Activated naive CD4-positive, alpha-beta T cell treated with anti-CD3 and anti-CD28 coated beads, Interleukin-2, amount 10 ng/mL, durations not matched to agents 7 days and 5 days (primary cell): ENCODE measurements around the gene ARHGEF4.

Experiments
- CTCF ChIA-PET: fragments of 350-600 bp; sonication (Branson Sonifier 250); formaldehyde crosslinking; loops from one replicate; lab custom pipeline; 2021; ENCODE audit warnings: antibody characterized with exemption; lab: Charles Lee
- DNase-seq: peaks from one replicate; pipeline ENCODE4 v3.0.0-alpha.2; 2020
- H3K27ac Mint-ChIP-seq: one replicate; pipeline ENCODE4 v1.8.0; 2021; ENCODE audit warnings: mild to moderate bottlenecking, moderate library complexity, mixed read lengths
- H3K27me3 Mint-ChIP-seq: one replicate; pipeline ENCODE4 v1.8.0; 2021; ENCODE audit warnings: mild to moderate bottlenecking, mixed read lengths
- H3K36me3 Mint-ChIP-seq: one replicate; pipeline ENCODE4 v1.8.0; 2021; ENCODE audit warnings: mixed read lengths
- H3K4me1 Mint-ChIP-seq: one replicate; pipeline ENCODE4 v1.8.0; 2021; ENCODE audit warnings: mixed read lengths
- H3K4me3 Mint-ChIP-seq: one replicate; pipeline ENCODE4 v1.8.0; 2021; ENCODE audit warnings: mild to moderate bottlenecking, moderate library complexity, mixed read lengths
- H3K9me3 Mint-ChIP-seq: one replicate; pipeline ENCODE4 v1.8.0; 2021; ENCODE audit warnings: mixed read lengths

Gene ARHGEF4, protein sequence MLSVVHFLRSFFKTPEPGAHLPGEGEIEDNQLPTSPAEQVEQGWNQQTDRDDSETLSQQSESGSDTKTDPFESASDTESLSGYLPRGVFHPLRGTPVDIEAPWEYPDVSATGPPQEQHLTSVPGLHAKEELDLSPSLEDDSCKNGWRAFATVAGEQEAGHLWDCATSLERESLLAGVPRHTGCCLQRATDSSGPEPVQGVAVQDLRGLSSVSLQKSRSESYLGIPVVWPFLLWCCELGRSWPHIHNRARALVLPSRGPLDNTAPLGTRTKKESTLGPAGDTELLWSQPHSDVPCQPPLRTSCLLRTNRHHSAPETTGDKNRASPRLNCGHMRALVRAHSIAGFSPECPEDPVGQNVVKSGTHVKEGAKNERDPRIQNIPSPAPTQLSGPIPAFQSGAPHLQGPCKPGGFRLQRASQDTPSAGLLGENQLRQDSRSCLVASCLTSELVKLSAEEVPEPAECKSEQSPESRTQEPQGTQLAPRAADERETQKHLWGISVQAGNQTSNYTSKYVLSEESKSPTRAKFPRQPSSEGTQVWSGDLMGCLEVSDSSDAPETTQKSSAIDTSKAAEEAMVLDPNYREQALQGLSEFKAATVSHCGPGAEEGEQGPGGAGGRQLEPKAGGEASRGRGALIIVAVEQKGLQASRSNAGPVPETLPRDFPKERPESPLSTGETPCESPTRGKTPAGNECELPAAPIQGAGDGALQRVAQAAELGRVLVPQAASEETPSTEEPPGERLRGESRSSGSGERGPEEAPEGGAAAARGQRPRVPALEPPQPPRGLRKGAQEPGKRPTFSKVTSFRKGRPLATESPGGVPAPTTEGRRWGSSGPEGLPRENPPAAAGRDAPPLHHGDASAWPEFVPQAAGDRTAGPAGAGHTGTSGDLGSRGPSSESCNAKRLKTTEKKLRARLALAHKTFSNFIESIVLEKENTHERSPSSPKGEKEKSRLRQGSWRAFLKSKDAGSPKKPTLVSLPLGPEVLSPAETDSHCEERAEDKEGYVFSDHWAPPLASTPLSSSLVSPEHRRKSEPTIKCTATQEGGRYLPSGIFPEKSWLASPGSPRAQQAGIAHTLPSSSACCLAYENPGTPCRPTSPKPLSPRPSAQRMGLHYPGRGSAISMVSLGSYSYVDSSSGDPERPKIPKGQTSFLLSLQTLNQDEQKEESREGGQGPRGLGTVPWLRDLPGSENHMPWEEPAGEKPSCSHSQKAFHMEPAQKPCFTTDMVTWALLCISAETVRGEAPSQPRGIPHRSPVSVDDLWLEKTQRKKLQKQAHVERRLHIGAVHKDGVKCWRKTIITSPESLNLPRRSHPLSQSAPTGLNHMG (N-terminal part only)

DNA sequence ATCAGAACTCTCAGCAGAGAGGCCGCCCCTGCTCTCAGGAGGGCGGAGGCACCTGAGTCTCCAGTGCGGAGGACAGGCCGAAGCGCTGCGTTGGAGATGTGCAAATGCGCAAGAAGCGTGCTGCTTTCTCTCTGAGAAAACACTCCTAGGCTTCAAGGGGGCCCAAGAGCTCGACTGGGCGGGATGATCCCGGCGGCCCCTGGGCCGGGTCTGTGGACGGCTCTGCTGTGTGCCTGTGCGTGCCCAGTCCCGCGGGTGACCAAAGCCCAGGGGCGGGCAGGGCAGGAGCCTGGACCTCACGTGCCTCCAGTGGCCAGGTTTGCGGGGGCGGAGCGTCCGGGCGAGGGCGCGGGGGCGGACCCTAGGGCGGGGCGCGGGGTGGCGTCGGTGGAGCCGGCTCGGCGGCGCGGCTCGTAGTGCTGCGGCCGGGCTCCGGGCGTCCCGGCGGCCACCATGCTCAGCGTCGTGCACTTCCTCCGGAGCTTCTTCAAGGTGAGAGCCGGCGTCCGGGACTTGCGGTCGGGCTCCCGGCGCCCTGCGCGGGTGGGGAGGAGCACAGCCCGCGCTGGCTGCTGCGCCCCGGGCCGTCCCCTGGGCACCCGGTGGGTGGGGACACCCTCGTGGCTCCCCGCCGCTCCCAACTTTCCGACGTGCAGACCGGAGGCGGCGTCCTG, at the start of gene ARHGEF4:
ARHGEF4 (plus strand) TSS at position 414 of the 674 bp plus-strand sequence; CDS start at position 454, 40 bp downstream.
- Mint-ChIP-seq H3K4me3 (peak within 1 kb of the TSS; percentile 23), H3K36me3 (no peaks in the 10 kb centered on the region), H3K4me1 (no peaks in the 10 kb centered on the region), H3K27ac (no peak within 1 kb of the TSS), H3K27me3 (peaks cover 93% of the 10 kb centered on the region), H3K9me3 (no peaks in the 10 kb centered on the region)
- peak; percentile 50 for DNase-seq
- CTCF ChIA-PET: interaction anchor here (0.8 to 1.4 kb wide), 2 partner anchors 37 to 39 kb away, joined by 3 to 6 read pairs; no protein-coding TSS in a partner anchor

DNA sequence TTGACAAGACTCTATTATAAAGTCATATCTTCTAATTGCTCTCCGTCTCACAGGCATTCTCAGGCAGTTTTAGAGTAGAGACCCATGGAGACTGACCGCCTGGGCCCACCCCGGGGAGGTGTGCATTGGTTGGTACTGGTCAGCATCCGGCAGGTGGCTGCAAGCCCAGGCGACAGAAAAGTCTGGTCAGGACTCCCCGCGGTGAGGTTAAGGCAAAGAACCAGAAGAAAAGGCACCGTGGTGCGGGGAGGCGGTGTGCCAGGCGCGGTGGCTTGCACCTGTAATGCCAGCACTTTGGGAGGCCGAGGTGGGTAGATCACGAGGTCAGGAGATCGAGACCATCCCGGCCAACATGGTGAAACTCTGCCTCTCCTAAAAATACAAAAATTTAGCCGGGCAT, 48.9 kb upstream of the ARHGEF4 start:
- Mint-ChIP-seq H3K27me3 (peaks cover 11% of the 10 kb centered on the region), H3K4me3 (no peak overlapping the region), H3K4me1 (no peaks in the 10 kb centered on the region), H3K9me3 (no peaks in the 10 kb centered on the region), H3K36me3 (no peaks in the 10 kb centered on the region), H3K27ac (no peak overlapping the region)
- no peak for DNase-seq
- CTCF ChIA-PET: no interaction called here

DNA sequence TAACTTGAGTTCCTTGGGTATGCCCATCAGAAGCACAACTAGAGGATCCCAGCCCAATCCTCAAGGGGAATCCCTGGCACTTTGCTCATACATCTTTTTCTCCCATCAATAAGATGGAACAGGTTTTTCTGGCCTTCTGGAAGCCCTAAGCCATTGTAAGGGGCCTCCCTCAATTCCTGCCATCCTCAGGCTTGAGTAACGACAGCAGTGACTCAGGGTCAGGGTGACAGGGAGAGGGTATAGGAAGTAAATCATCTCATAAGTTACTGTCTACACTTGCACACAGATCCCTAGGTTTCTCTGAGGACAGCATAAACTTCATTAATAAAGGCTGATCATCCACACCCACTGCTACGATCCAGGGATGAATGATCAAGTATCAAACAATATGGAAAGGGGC, 46.4 kb upstream of the ARHGEF4 start:
- H3K27me3 Mint-ChIP-seq: peaks cover 12% of the 10 kb centered on the region
- no peaks in the 10 kb centered on the region for H3K36me3 Mint-ChIP-seq
- DNase-seq: no peak
- CTCF ChIA-PET: interaction anchor here (1.0 kb wide), 1 partner anchor 83 kb away, joined by 7 read pairs; no protein-coding TSS in a partner anchor
- H3K9me3 Mint-ChIP-seq: no peaks in the 10 kb centered on the region
- H3K4me1 Mint-ChIP-seq: no peaks in the 10 kb centered on the region
- no peak overlapping the region for H3K4me3 Mint-ChIP-seq
- H3K27ac Mint-ChIP-seq: no peak overlapping the region

DNA sequence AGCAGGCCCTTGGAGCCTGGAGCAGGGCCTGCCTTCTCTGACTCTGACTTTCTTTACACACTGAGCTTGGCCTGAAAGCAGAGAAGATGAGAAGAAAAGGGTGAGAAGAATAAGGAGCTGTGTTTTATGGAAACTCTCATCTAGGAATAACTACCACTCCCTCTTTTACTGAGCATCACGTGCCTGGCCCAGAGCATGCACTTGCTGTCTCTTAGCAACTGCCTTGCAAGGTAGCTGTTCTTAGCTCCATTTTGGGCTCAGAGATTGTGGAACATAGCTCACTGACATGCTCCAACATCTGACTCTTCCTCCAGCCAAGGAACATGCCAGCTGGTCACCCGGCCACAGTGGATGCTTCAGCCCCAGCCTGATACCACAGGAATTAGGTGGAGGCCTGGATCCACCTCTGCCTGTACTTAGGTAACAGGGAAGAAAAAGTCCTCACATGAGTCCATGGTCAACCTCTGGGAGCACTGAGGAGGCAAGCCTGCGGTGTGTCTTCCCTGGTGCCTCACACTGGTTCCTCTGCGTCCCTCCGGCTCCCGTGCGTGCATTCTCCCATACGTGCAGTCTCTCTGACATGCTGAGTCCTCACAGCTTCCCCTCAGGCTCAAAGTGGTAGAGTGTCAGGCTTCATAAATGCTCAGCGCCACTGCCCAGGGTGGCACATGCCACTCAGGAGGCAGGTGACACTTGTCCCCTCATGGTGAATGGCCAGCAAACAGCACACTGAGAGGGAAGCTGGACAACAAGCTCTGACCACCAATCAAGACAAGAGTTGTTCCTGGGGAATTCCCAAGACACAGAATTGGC, 45.7 kb upstream of the ARHGEF4 start:
- no peaks in the 10 kb centered on the region for H3K4me1 Mint-ChIP-seq
- no peak overlapping the region for H3K4me3 Mint-ChIP-seq
- CTCF ChIA-PET: interaction anchor here (0.6 to 1.0 kb wide), 2 partner anchors 62 to 83 kb away, joined by 3 to 7 read pairs; partner anchors contain the start of gene GPR148
- no peak for DNase-seq
- no peaks in the 10 kb centered on the region for H3K36me3 Mint-ChIP-seq
- peaks cover 19% of the 10 kb centered on the region for H3K27me3 Mint-ChIP-seq
- no peaks in the 10 kb centered on the region for H3K9me3 Mint-ChIP-seq
- H3K27ac Mint-ChIP-seq: no peak overlapping the region

DNA sequence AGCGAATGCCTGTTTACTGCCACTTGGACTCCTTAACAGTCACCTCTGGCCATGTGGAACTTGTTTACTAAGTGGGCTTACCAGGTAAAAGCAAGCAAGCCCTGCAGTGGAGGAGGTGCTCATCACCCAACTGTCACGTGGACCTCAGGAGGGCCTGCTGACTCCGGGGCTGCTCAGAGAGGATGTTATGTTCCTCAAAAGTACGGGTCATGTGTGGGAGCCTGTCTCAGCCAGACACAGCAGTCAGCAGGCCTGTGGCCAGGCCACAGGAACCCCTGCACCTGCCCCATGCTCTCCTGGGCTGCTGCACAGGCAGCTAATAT, 45.1 kb upstream of the ARHGEF4 start:
- CTCF ChIA-PET: interaction anchor here (0.6 kb wide), 1 partner anchor 63 kb away, joined by 3 read pairs; the partner anchor contains the start of gene GPR148
- Mint-ChIP-seq H3K27ac (no peak overlapping the region), H3K4me1 (no peaks in the 10 kb centered on the region), H3K27me3 (peaks cover 24% of the 10 kb centered on the region), H3K9me3 (no peaks in the 10 kb centered on the region), H3K4me3 (no peak overlapping the region), H3K36me3 (no peaks in the 10 kb centered on the region)
- DNase-seq: no peak

DNA sequence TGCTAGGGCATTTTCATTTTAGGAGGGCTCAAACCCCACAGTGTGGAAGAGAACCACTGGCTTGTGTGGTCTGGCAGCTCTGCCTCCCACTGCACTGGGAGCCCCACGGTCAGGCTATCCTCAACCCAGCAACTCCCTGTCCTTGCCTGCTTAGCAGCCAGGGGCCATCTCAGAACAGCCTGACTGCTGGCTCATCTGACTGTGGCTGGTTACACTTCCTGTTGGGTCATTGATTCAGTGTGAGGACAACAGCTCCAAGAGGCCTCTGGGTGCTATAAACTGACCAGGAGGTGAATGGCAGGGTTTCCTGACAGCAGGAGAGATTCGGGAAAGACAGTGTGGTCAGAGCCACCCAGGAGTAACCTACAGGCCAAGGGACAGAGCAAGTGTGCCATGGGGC, 41.3 kb upstream of the ARHGEF4 start:
- CTCF ChIA-PET: interaction anchor here (1.0 to 10.2 kb wide), 2 partner anchors 80 to 126 kb away, joined by 3 to 209 read pairs; no protein-coding TSS in a partner anchor
- Mint-ChIP-seq H3K4me1 (peaks cover 4% of the 10 kb centered on the region), H3K4me3 (no peak overlapping the region), H3K27me3 (peaks cover 44% of the 10 kb centered on the region), H3K9me3 (no peaks in the 10 kb centered on the region), H3K27ac (no peak overlapping the region), H3K36me3 (no peaks in the 10 kb centered on the region)
- DNase-seq: no peak

DNA sequence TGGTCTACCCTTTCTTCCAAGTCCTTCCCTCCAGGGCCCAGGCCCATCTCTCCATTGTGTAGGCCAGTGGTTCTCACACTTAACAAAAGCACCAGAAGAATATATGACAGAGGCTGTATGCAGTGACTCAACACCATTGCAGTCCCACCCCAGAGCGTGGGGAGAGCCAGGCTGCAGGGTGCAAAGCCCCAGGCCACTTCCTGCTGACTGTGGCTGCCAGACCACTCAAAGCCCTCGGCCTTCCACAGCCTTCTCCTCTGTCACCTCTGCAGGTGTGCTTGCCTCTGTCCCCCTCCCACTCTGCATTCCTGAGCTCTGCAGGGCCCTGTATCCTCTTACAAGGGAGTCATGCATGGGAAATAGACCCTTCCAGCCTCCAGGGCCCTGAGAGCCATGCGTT, 40.4 kb upstream of the ARHGEF4 start:
- no peaks in the 10 kb centered on the region for H3K36me3 Mint-ChIP-seq
- DNase-seq: no peak
- CTCF ChIA-PET: interaction anchor here (1.2 to 10.2 kb wide), 3 partner anchors 55 to 125 kb away, joined by 4 to 209 read pairs (median 44); no protein-coding TSS in a partner anchor
- peaks cover 4% of the 10 kb centered on the region for H3K4me1 Mint-ChIP-seq
- H3K4me3 Mint-ChIP-seq: no peak overlapping the region
- H3K9me3 Mint-ChIP-seq: no peaks in the 10 kb centered on the region
- H3K27me3 Mint-ChIP-seq: peaks cover 43% of the 10 kb centered on the region
- H3K27ac Mint-ChIP-seq: no peak overlapping the region

DNA sequence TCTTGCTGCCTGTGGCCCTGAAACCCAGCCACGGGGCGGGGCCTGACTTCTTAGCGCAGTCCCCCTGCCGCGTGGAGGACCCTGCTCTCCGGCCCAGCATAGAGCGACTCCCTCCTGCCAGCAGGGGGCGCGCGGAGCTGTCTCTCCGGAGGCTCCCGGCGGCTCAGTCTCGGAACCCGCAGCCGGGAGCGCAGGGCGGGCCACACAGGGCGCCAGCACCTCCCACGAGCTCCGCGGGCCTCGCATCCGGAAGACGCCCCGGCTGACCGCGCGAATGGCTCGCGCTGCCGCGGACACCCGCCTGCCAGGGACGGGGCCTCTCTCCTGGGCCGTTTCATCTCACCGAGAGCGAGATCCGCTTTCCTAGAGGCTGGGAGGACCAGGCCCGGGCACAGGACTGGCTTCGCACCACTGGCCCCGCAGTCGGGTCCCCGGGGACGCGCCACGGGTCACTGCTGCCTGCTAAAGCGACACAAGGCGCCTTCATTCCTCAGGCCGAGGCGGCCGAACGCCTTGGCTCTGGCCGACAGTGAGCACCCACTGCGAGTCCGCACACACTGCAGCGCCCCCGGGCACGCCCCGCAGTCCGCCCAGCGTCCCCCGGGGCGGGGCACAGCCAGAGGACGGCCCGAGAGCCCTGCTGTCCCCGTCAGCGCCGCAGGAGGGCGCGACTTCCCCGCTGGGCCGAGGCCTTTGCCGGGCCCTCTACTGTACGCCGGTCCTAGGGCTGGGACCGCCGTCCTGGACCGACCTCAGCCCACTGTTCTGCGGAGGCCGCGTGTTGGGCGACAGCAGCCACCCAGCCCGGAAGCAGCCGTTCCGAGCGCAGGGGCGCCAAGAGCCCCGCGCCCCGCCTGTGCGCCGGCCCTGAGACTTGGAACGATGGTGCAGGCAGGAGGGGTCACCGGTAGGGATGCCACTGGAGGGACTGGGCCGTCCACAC, 39.0 kb upstream of the ARHGEF4 start:
- Mint-ChIP-seq H3K27ac (no peak overlapping the region), H3K27me3 (peaks cover 42% of the 10 kb centered on the region), H3K36me3 (no peaks in the 10 kb centered on the region), H3K4me3 (peak overlapping the region; percentile 57), H3K4me1 (peaks cover 4% of the 10 kb centered on the region), H3K9me3 (no peaks in the 10 kb centered on the region)
- CTCF ChIA-PET: interaction anchor here (0.6 to 10.2 kb wide), 23 partner anchors 12 to 311 kb away, joined by 3 to 209 read pairs (median 4); partner anchors contain the start of genes ARHGEF4 and GPR148
- DNase-seq: peak; percentile 93

DNA sequence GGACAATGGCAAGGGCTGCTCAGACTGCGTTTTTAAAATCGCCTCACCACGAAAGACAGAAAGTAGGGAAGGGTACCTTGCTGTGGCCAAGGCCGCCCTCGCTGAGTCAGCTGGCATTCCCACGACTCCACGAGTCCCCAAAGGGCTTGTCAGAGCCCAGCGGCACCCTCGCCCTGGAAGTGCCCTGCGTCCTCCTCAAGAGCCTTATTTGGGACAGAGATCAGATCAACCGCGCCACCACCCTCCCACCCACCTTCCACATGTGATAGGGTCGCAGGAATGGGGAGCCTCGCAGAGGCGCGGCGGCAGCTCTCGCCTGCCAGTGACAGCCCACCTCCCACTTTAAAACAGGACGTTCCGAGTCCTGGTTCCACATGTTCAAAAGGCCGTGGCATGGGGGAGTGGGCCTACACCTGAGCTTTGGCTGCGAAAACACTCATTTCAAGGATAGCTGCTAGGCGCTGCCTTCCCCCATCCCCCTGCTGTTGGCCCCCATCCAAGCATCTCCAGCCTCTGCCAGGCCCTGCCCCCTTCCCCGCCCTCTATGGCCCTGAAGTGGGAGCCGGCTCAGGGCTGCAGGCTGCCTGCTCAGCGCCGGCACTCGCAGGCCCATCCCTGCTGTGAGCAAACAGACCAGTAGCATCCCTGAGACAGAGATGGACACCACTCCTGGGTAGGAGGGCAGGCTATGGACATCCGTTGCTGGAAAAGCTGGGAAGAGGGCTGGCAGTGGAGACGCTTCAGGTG, 38.1 kb upstream of the ARHGEF4 start:
- no peak for DNase-seq
- Mint-ChIP-seq H3K9me3 (no peaks in the 10 kb centered on the region), H3K27ac (no peak overlapping the region), H3K27me3 (peaks cover 42% of the 10 kb centered on the region), H3K4me3 (peak overlapping the region; percentile 57), H3K36me3 (no peaks in the 10 kb centered on the region), H3K4me1 (peaks cover 4% of the 10 kb centered on the region)
- CTCF ChIA-PET: interaction anchor here (0.8 to 10.2 kb wide), 5 partner anchors 22 to 123 kb away, joined by 3 to 209 read pairs (median 26); no protein-coding TSS in a partner anchor

DNA sequence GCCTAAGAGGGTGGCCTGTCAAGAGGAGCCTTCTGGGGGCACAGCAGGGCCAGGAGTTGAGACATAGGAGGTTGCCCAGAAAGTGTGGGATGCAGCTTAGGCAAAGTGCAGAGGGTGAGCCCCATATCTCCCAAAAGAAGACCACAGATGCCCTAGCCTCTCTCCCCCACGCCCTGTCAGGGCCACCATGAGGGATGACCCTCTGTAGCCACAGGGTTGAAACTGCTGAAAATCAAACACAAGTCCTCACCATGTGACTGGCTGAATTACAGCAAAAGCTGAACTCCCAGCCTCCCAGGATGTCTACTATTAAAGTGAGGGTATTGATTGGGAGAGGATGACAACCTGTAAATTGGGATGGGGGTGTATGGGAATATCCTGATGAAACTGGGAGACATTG, 37.4 kb upstream of the ARHGEF4 start:
- no peaks in the 10 kb centered on the region for H3K9me3 Mint-ChIP-seq
- H3K27ac Mint-ChIP-seq: no peak overlapping the region
- no peak overlapping the region for H3K4me3 Mint-ChIP-seq
- DNase-seq: no peak
- CTCF ChIA-PET: interaction anchor here (4.9 to 10.2 kb wide), 2 partner anchors 76 to 122 kb away, joined by 44 to 209 read pairs; no protein-coding TSS in a partner anchor
- peaks cover 4% of the 10 kb centered on the region for H3K4me1 Mint-ChIP-seq
- H3K27me3 Mint-ChIP-seq: peaks cover 42% of the 10 kb centered on the region
- no peaks in the 10 kb centered on the region for H3K36me3 Mint-ChIP-seq

DNA sequence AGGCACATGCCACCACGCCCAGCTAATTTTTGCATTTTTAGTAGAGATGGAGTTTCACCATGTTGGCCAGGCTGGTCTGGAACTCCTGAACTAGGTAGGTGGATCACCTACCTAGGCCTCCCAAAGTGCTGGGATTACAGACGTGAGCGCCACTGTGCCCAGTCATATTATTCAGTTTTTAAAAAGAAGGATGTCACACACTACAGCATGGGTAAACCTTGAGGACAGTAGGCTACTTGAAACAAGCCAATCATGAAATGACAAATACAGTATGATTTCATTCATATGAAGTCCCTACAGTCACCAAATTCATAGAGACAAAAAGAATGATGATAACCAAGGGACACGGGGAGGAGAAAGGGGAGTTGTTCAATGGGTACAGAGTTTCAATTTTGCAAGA, 31.1 kb upstream of the ARHGEF4 start:
- Mint-ChIP-seq H3K4me1 (peaks cover 4% of the 10 kb centered on the region), H3K4me3 (no peak overlapping the region), H3K27ac (no peak overlapping the region), H3K9me3 (no peaks in the 10 kb centered on the region), H3K36me3 (no peaks in the 10 kb centered on the region), H3K27me3 (peaks cover 42% of the 10 kb centered on the region)
- no peak for DNase-seq
- CTCF ChIA-PET: no interaction called here
